ENCODE data around the gene TRPC4AP.
"Not testable (repeated sequence)": the region's sequence is repeated elsewhere in the genome, so short reads cannot be mapped to it uniquely, and the experiment has no call there.

Gene TRPC4AP

GRCh38 chr20:35093267-35093884, 769 bp upstream of the TRPC4AP start:
- DNase-seq: no peak

DNA sequence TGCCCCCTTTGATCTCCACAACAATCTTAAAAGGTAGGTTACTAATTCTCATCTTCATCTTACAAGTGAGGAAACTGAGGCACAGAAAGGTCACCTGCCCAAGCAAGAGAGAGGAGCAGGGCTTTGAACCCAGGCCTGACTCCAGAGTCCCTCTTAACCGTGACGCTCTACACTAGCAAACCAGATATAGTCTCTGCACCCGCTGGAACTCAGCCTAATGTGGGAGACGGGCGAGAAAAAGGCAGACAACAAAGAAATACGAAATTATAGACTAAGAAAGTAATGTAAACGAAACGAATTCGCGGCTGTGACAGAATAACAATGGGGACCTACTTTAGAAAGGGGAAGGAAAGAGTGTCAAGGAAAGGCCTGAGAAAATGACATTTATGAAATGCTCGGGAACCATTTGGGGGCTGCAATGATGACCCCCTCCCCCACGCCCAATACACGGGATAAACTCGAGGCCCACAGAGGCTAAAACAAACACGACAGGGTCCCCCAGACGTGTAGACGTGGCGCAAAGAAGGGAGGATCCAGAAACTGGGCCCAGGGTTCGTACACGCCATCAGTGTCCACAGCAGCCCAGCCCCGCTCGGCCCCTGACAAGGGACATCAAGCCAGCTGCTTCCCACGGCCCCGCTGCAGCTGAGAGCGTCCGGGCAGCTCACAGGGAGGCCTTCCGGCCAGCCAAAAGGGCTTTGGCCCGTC, 637 bp downstream of the TRPC4AP start:
- DNase-seq: no peak

DNA sequence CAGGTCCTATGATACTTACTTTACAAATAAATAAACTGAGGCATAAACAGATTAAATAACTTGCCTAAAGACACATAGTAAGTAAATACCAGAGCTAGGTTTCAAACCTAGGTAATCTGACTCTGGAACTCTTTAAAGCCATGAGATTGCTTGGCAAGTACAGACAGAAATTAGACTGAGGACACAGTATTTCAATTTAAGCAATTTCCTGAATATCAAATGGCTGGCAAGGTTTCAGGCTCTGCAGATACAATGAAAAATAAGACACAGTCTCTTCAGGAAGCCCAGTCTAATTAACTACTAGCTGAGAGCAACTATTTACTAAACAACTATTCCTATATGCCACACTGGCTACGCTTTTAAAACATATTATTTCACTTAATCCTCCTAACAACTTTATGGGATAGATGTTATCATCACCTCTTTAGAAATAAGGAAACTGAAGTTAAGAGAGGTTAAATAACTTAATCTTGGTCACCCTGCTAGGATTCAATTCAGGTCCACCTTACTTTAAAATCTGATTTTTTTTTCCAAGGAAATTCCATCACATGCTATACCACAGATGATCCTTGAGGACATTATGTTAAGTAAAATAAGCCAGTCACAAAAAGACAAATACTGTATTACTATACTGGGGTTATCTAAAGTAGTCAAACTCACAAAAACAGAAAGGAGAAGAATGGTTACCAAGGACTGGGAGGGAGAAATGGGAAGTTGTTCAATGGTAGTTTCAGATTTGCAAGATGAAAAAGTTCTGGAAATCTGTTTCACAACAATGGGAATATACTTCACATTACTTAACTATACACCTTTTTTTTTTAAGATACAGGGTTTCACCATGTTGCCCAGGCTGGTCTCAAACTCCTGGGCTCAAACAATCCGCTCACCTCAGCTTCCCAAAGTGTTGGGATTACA, 4.1 kb downstream of the TRPC4AP start:
- DNase-seq: no peak

- DNase-seq: no peak
Measured at GRCh38 chr20:35087791-35088190, 4.8 kb downstream of the TRPC4AP start.

GRCh38 chr20:35087355-35087754, 5.3 kb downstream of the TRPC4AP start:
- no peak for DNase-seq

DNA sequence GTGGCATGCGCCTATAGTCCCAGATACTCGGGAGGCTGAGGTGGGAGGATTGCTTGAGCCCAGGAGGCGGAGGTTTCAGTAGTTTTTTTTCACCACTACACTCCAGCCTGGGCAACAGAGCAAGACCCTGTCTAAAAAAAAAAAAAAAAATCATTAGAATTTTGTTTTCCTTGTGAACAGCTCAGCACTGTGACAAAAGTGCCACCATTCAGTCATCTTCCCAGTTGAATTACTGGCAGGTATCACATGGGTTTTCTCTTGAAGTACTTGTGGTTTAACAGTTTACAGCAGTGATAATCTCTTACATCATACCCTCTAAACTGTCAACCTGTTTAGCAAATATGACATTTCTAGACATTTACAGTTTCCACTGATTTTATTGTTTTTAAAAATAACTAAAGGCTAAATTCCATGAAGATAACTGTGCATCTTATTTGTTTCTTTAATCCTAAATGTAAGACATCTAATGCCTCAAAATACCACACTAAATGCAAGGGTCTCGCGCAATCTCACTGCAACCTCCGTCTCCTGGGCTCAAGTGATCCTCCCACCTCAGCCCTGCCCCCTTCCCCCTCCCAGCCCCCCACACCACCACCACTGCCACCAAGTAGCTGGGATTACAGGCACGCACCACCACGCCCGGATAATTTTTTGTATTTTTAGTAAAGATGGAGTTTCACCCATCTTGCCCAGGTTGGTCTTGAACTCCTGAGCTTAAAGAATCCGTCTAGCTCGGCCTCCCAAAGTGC, 7.0 kb downstream of the TRPC4AP start:
- peak in 1 of 2 donors; percentile 51 for DNase-seq

- DNase-seq: no peak
Measured at GRCh38 chr20:35084998-35085397, 7.6 kb downstream of the TRPC4AP start.

DNA sequence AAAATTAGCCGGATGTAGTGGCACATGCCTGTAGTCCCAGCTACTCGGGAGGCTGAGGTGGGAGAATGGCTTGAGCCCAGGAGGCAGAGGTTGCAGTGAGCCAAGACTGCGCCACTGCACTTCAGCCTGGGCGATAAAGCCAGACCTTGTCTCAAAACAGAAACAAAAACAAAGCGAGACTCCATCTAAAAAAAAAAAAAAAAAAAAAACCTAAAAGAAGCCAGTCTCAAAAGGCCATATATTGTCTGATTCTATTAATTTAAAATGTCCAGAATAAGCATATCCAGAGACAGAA, 12.3 kb downstream of the TRPC4AP start:
- peak in 1 of 2 donors; percentile 25 for DNase-seq

- DNase-seq: no peak
Measured at GRCh38 chr20:35079472-35080347, 12.9 kb downstream of the TRPC4AP start.

GRCh38 chr20:35077872-35078271, 14.7 kb downstream of the TRPC4AP start:
- DNase-seq: no peak

GRCh38 chr20:35077341-35077740, 15.3 kb downstream of the TRPC4AP start:
- no peak for DNase-seq

DNA sequence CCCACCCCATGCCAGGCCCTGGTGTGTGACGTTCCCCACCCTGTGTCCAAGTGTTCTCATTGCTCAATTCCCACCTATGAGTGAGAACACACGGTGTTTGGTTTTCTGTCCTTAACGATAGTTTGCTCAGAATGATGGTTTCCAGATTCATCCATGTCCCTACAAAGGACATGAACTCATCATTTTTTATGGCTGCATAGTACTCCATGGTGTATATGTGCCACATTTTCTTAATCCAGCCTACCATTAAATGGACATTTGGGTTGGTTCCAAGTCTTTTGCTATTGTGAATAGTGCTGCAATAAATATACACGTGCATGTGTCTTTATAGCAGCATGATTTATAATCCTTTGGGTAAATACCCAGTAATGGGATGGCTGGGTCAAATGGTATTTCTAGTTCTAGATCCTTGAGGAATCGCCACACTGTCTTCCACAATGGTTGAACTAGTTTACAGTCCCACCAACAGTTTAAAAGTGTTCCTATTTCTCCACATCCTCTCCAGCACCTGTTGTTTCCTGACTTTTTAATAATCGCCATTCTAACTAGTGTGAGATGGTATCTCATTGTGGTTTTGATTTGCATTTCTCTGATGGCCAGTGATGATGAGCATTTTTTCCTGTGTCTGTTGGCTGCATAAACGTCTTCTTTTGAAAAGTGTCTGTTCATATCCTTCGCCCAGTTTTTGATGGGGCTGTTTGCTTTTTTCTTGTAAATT, 21.0 kb downstream of the TRPC4AP start:
- not testable (repeated sequence) for DNase-seq

DNA sequence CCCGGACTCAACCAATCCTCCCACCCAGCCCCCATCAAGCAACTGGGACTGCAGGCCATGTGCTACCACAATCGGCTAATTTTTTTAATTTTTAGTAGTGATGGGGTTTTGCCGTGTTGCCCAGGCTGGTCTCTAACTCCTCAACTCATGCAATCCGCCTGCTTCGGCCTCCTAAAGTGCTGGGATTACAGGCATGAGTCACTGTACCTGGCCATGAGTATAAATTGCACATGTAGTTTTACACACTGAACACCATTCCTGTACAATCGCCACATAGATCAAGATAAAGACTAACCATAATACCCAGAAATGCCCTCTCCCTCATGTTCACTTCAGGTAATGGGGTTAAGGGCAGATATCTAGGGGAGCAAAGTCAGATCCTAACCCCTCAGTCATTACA, 26.4 kb downstream of the TRPC4AP start:
- DNase-seq: no peak

- no peak for DNase-seq
Measured at GRCh38 chr20:35065181-35065580, 27.4 kb downstream of the TRPC4AP start.

- no peak for DNase-seq
Measured at GRCh38 chr20:35063168-35063567, 29.4 kb downstream of the TRPC4AP start.

DNA sequence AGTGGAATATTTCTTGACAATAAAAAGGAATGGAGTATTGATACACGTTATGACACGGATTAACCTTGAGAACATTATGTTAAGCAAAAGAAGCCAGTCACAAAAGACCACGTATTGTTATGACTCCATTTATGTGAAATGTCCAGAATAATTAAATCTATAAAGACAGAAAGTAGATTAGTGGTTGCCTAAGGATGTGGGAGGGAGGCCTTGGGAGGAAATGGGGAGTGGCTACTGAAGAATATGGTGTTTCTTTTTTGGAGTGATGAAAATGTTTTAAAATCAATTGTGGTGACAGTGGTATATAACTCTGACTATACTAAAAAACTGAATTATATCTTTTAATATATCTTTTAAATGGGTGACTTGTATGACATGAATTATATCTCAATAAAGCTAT, 30.1 kb downstream of the TRPC4AP start:
- DNase-seq: no peak

- no peak for DNase-seq
Measured at GRCh38 chr20:35060168-35060567, 32.4 kb downstream of the TRPC4AP start.

DNA sequence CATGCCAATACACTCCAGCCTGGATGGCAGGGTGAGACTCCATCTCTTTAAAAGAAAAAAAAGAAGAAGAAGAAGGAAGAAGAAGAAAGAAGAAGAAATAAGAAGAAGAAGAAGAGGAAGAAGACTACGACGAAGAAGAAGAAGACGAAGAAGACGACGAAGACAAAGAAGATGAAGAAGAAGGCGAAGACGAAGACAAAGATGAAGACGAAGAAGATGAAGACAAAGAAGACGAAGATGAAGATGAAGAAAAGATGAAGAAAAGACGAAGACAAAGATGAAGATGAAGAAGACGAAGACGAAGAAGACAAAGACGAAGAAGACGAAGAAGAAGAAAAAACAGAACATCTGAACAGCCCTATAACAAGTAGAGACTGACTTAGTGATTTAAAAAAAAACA, 33.0 kb downstream of the TRPC4AP start:
- no peak for DNase-seq

DNA sequence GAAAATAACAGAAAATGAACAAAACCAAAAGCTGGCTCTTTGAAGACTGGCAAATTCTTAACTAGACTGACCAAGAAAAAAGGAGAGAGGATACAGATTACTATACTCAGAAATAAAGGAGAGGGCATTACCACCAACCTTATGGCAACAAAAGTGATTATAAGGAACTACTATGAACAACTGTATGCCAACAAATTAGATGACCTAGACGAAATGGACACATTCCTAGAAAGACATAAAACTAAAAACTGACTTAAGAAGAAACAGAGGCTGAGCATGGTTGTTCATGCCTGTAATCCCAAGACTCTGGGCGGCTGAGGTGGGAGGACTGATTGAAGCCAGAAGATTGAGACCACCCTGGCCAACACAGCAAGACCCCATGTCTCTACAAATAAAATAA, 33.5 kb downstream of the TRPC4AP start:
- DNase-seq: no peak

DNA sequence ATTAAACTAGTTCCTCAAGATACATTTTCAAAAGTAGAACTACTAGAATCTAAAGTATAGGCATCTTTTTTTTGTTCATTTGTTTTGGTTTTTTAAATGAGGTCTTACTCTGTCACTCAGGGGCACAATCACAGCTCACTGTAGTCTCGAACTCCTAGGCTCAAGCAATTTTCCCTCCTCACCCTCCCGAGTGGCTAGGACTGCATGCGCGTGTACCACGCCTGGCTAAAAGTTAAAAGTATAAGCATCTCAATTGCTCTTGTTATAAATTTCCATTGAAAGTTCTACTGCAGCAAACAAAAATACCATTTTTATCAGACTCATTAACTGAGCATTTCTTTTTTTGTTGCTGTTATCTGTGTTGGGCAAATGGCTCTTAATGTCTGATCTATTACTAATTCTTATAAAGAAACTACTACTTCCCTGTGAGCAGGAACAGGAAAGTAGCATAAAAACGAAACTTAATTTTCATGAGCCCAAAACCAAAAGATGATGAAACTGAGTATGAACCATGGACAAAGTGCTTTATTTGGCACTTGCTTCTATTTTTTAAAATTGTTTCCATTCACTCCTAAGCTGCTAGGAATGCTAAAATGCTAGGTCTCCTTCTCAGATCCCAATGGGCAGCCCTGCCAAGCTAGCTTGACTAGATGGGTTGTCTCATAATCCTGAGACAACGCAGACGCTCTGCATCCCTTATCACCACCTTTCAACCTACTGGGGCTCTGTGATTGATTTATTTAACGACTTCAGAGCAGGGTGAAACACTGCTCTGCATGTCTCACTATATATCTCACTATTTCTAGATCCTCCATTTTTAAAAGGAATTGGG, 36.9 kb downstream of the TRPC4AP start:
- DNase-seq: peak in 1 of 2 donors; percentile 40

- DNase-seq: no peak
Measured at GRCh38 chr20:35054814-35055213, 37.8 kb downstream of the TRPC4AP start.
